Stimulated activated CD4-positive, alpha-beta T cell treated with anti-CD3 and anti-CD28 coated beads, Interleukin-4, amount 100 ng/mL, for 24 hours (primary cell): ENCODE data around the gene SH3BP5L.
"Not testable (repeated sequence)": the region's sequence is repeated elsewhere in the genome, so short reads cannot be mapped to it uniquely, and the experiment has no call there.

Experiments used
- DNase-seq: peaks from one replicate; pipeline ENCODE4 v3.0.0-alpha.2; 2020

The SH3BP5L gene

GRCh38 chr1:248807067-248807737, 18.5 kb downstream of the SH3BP5L start:
- peak; percentile 52 for DNase-seq

GRCh38 chr1:248805876-248806275, 19.8 kb downstream of the SH3BP5L start:
- DNase-seq = no peak

GRCh38 chr1:248804771-248805681, 20.7 kb downstream of the SH3BP5L start:
- DNase-seq = no peak

- DNase-seq = not testable (repeated sequence)
These were observed 22.2 kb downstream of the SH3BP5L start for GRCh38 chr1:248803501-248803900.

- no peak for DNase-seq
These were observed 23.3 kb downstream of the SH3BP5L start for GRCh38 chr1:248802454-248802853.

GRCh38 chr1:248800459-248800858, 25.3 kb downstream of the SH3BP5L start:
- DNase-seq = no peak

- no peak for DNase-seq
These were observed 26.9 kb downstream of the SH3BP5L start for GRCh38 chr1:248798791-248799190.

GRCh38 chr1:248794663-248795062, 31.1 kb downstream of the SH3BP5L start:
- DNase-seq = not testable (repeated sequence)

GRCh38 chr1:248793592-248793991, 32.1 kb downstream of the SH3BP5L start:
- DNase-seq = no peak

GRCh38 chr1:248792342-248792741, 33.4 kb downstream of the SH3BP5L start:
- no peak for DNase-seq

GRCh38 chr1:248791010-248791409, 34.7 kb downstream of the SH3BP5L start:
- no peak for DNase-seq

- DNase-seq = no peak
These were observed 35.3 kb downstream of the SH3BP5L start for GRCh38 chr1:248790456-248790855.

- DNase-seq = not testable (repeated sequence)
These were observed 36.4 kb downstream of the SH3BP5L start for GRCh38 chr1:248789337-248789736.

- no peak for DNase-seq
These were observed 37.4 kb downstream of the SH3BP5L start for GRCh38 chr1:248788327-248788726.

- no peak for DNase-seq
These were observed 38.3 kb downstream of the SH3BP5L start for GRCh38 chr1:248787430-248787829.

GRCh38 chr1:248786156-248786555, 39.6 kb downstream of the SH3BP5L start:
- no peak for DNase-seq

- DNase-seq = no peak
These were observed 42.3 kb downstream of the SH3BP5L start for GRCh38 chr1:248783367-248783766.

- no peak for DNase-seq
These were observed 43.1 kb downstream of the SH3BP5L start for GRCh38 chr1:248782416-248783141.

- DNase-seq = no peak
These were observed 46.4 kb downstream of the SH3BP5L start for GRCh38 chr1:248779350-248779749.

GRCh38 chr1:248778906-248779305, 46.8 kb downstream of the SH3BP5L start:
- DNase-seq = no peak

- DNase-seq = no peak
These were observed 48.7 kb downstream of the SH3BP5L start for GRCh38 chr1:248776991-248777390.

GRCh38 chr1:248775441-248775840, 50.3 kb downstream of the SH3BP5L start:
- no peak for DNase-seq
